Astrocyte of the spinal cord (primary cell): ENCODE measurements around the gene PRKCE.

ENCODE experiments used
- DNase-seq: peaks from one replicate; pipeline ENCODE4 v3.0.0; 2011; ENCODE audit warnings: low read depth, low spot score
- H3K4me3 ChIP-seq: 2 replicates; pipeline ENCODE4 v1.5.1; 2011; ENCODE audit warnings: low read depth, mild to moderate bottlenecking, low read length, moderate library complexity
- CTCF ChIP-seq: IDR thresholded peaks from 2 replicates; pipeline ENCODE4 v1.5.1; 2012; ENCODE audit warnings: low read depth, mild to moderate bottlenecking, low read length, inconsistent platforms
- in situ Hi-C: cut with HindIII; loops from 2 replicates; pipeline ENCODE4 v1.10.0; 2017; ENCODE audit warnings: low sequenced_read_pairs

The PRKCE gene

GRCh38 chr2:46188041-46188716 lies 536.7 kb downstream of the PRKCE start:
- in situ Hi-C loops = no loop called here
- TF ChIP-seq CTCF = no peak
- DNase-seq = no peak
- no peak overlapping the region for H3K4me3 ChIP-seq

DNA sequence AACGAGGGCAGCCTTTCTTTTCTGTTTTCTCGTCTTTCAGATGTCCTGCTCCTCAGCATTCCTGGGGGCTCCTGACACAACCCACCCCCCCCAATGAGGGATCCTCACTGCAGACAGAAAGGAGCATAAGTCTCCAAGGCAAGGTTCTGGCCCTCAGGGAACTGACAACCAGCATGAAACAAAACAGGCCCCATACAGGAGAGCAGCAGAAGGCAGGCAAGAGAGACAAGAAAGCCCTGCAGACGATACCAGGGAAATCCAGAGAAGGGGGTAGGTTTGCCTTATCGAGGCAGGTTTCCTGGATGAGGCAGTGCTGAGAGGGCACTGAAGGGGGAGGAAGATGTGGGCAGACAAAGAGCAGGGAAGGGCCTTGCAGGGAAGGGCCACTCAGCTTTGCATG lies 541.9 kb downstream of the PRKCE start:
- in situ Hi-C loops = no loop called here
- no peak for TF ChIP-seq CTCF
- no peak for DNase-seq
- no peak overlapping the region for H3K4me3 ChIP-seq

GRCh38 chr2:46193855-46194254 lies 542.4 kb downstream of the PRKCE start:
- DNase-seq = no peak
- no peak overlapping the region for H3K4me3 ChIP-seq
- in situ Hi-C loops = no loop called here
- TF ChIP-seq CTCF = no peak

- TF ChIP-seq CTCF = no peak
- in situ Hi-C loops = no loop called here
- H3K4me3 ChIP-seq = no peak overlapping the region
- no peak for DNase-seq
Observed at GRCh38 chr2:46194856-46195255, 543.4 kb downstream of the PRKCE start.

DNA sequence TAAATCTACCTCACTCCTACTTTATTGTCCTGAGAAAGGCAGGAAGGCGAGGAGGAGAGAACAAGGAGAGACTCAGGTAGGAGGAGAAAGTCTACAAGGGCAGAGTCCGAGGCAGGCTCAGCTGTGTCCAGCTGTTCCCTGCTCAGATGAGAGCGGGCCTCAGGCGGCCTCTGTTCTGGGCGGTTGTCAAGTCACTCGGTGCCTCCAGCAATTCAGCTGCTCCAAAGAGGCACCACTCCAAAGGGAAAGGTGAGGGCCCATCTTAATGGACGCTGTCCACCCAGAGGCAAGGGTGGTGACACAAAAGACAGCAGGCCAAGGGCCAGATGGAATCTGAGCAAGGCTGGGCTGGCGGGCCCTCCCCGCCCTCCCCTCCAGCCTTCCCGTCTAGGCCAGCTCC lies 544.3 kb downstream of the PRKCE start:
- no peak for TF ChIP-seq CTCF
- DNase-seq = no peak
- in situ Hi-C loops = no loop called here

DNA sequence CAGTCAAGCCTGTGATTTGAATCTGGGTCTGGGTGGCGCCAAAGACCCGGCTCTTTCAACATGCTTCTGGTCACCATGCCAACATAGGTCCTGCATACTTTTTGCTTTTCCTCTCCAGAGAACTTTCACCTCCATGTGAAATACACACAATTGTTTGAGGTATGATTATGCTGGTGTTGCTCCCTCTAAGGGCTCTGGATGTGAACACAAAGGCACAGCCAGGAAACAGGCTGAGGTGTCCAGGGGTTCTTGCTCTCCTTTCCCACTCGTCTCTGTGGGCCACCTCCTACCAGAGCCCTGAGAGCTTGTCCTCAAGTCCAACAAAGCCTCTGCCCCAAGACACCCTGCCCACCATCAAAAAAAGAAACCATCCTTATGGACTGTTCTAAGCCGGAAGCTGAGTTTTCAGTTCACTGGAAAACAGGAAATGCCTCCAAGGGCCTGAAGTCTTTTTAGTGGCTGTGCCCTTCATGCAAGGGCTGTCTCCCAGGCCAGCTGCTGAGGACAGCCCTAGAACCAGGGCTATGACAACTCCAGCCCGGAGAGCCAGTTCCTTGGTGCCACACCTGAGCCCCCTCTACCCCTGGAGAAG lies 545.5 kb downstream of the PRKCE start:
- TF ChIP-seq CTCF = no peak
- DNase-seq = no peak
- H3K4me3 ChIP-seq = no peak overlapping the region
- in situ Hi-C loops = no loop called here

More for the DNA sequence above, 544.3 kb downstream of the PRKCE start:
- no peak overlapping the region for H3K4me3 ChIP-seq
